ENCODE data around the gene DIP2C.
A peak's percentile ranks its signal among the peaks of the same experiment; 100 is the strongest.

The DIP2C gene

GRCh38 chr10:541750-542371, 147.6 kb downstream of the DIP2C start:
- DNase-seq (ENCODE audit: low read depth): no peak
- H3K4me3 ChIP-seq (replicated peaks; ENCODE audit: low read depth, low read length): no peak overlapping the region
- TF ChIP-seq CTCF (IDR thresholded peaks at IDR 0.05; ENCODE audit: low read length, missing control alignments): no peak

GRCh38 chr10:541041-541440, 148.4 kb downstream of the DIP2C start:
- DNase-seq (ENCODE audit: low read depth): no peak
- TF ChIP-seq CTCF (IDR thresholded peaks at IDR 0.05; ENCODE audit: low read length, missing control alignments): no peak
- no peak overlapping the region for H3K4me3 ChIP-seq (replicated peaks; ENCODE audit: low read depth, low read length)

- no peak for TF ChIP-seq CTCF (IDR thresholded peaks at IDR 0.05; ENCODE audit: low read length, missing control alignments)
- no peak overlapping the region for H3K4me3 ChIP-seq (replicated peaks; ENCODE audit: low read depth, low read length)
- peak; percentile 52 for DNase-seq (ENCODE audit: low read depth)
Observed at GRCh38 chr10:538895-539294, 150.6 kb downstream of the DIP2C start.

GRCh38 chr10:536935-537334, 152.5 kb downstream of the DIP2C start:
- H3K4me3 ChIP-seq (replicated peaks; ENCODE audit: low read depth, low read length): no peak overlapping the region
- TF ChIP-seq CTCF (IDR thresholded peaks at IDR 0.05; ENCODE audit: low read length, missing control alignments): no peak
- DNase-seq (ENCODE audit: low read depth): no peak

GRCh38 chr10:536371-536925, 153.0 kb downstream of the DIP2C start:
- no peak overlapping the region for H3K4me3 ChIP-seq (replicated peaks; ENCODE audit: low read depth, low read length)
- DNase-seq (ENCODE audit: low read depth): no peak
- TF ChIP-seq CTCF (IDR thresholded peaks at IDR 0.05; ENCODE audit: low read length, missing control alignments): no peak

- DNase-seq (ENCODE audit: low read depth): no peak
- TF ChIP-seq CTCF (IDR thresholded peaks at IDR 0.05; ENCODE audit: low read length, missing control alignments): no peak
Observed at GRCh38 chr10:535952-536351, 153.5 kb downstream of the DIP2C start.

GRCh38 chr10:535051-535450, 154.4 kb downstream of the DIP2C start:
- no peak overlapping the region for H3K4me3 ChIP-seq (replicated peaks; ENCODE audit: low read depth, low read length)
- DNase-seq (ENCODE audit: low read depth): no peak
- TF ChIP-seq CTCF (IDR thresholded peaks at IDR 0.05; ENCODE audit: low read length, missing control alignments): no peak

More at GRCh38 chr10:535952-536351, 153.5 kb downstream of the DIP2C start:
- H3K4me3 ChIP-seq (replicated peaks; ENCODE audit: low read depth, low read length): no peak overlapping the region

Data from fibroblast of pulmonary artery (primary cell).